ENCODE results near the gene IGF2. TPM values are rescaled to one million over a fixed set of nuclear protein-coding genes. Genes with fewer than 3 reads are reported as not detected.

IGF2 gene
- polyA plus RNA-seq, 1 donor from 2014 or later: not detected

DNA sequence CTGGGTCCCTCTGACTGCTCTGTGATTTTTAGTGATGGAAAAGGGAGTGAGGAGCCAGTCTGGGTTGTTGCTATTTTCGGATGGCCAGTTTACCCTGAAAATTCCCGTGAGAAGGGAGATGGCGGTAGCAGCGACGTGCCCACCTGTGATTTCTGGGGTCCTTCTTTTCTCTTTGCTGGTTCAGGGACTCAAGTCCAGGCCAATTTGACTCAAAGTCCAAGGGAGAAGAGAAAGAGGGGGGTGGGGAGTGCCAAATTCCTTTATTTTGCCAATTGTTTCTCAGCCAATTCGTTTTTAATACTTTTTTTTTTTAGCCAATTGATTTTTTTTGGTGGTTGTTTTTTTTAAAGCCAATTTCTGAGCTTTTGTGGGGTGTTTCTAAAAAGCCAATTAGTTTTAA is 6.9 kb downstream of the IGF2 start:
- no peak overlapping the region for H3K4me2 ChIP-seq (ENCODE audit: low read length)
- H3F3A ChIP-seq (ENCODE audit: insufficient read depth, low read length, poor library complexity, severe bottlenecking): no peaks in the 10 kb centered on the region
- no peaks in the 10 kb centered on the region for H3K9me2 ChIP-seq (ENCODE audit: insufficient read depth, low read length)
- no peaks in the 10 kb centered on the region for H3K36me3 ChIP-seq (ENCODE audit: insufficient read depth, low read length)
- peaks cover 6% of the 10 kb centered on the region for H3K27me3 ChIP-seq (ENCODE audit: insufficient read depth, low read depth, low read length)
- no peaks in the 10 kb centered on the region for H3K79me2 ChIP-seq (replicated peaks; ENCODE audit: insufficient read depth, low read length)
- TF ChIP-seq TAF1 (IDR thresholded peaks at IDR 0.05; ENCODE audit: low read depth): no peak
- TF ChIP-seq POLR2AphosphoS5 (IDR thresholded peaks at IDR 0.05): no peak
- TF ChIP-seq RAD21 (conservative IDR thresholded peaks at IDR 0.05): no peak
- no peak for TF ChIP-seq EP300 (conservative IDR thresholded peaks at IDR 0.05; ENCODE audit: poor library complexity, severe bottlenecking)
- TF ChIP-seq, protein P1, sequence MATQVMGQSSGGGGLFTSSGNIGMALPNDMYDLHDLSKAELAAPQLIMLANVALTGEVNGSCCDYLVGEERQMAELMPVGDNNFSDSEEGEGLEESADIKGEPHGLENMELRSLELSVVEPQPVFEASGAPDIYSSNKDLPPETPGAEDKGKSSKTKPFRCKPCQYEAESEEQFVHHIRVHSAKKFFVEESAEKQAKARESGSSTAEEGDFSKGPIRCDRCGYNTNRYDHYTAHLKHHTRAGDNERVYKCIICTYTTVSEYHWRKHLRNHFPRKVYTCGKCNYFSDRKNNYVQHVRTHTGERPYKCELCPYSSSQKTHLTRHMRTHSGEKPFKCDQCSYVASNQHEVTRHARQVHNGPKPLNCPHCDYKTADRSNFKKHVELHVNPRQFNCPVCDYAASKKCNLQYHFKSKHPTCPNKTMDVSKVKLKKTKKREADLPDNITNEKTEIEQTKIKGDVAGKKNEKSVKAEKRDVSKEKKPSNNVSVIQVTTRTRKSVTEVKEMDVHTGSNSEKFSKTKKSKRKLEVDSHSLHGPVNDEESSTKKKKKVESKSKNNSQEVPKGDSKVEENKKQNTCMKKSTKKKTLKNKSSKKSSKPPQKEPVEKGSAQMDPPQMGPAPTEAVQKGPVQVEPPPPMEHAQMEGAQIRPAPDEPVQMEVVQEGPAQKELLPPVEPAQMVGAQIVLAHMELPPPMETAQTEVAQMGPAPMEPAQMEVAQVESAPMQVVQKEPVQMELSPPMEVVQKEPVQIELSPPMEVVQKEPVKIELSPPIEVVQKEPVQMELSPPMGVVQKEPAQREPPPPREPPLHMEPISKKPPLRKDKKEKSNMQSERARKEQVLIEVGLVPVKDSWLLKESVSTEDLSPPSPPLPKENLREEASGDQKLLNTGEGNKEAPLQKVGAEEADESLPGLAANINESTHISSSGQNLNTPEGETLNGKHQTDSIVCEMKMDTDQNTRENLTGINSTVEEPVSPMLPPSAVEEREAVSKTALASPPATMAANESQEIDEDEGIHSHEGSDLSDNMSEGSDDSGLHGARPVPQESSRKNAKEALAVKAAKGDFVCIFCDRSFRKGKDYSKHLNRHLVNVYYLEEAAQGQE (IDR thresholded peaks at IDR 0.05; ENCODE audit: borderline replicate concordance): no peak
- TF ChIP-seq MXI1 (conservative IDR thresholded peaks at IDR 0.05; ENCODE audit: poor library complexity, severe bottlenecking): no peak
- no peak for TF ChIP-seq SMC3 (conservative IDR thresholded peaks at IDR 0.05; ENCODE audit: poor library complexity)
- TF ChIP-seq, protein P2, sequence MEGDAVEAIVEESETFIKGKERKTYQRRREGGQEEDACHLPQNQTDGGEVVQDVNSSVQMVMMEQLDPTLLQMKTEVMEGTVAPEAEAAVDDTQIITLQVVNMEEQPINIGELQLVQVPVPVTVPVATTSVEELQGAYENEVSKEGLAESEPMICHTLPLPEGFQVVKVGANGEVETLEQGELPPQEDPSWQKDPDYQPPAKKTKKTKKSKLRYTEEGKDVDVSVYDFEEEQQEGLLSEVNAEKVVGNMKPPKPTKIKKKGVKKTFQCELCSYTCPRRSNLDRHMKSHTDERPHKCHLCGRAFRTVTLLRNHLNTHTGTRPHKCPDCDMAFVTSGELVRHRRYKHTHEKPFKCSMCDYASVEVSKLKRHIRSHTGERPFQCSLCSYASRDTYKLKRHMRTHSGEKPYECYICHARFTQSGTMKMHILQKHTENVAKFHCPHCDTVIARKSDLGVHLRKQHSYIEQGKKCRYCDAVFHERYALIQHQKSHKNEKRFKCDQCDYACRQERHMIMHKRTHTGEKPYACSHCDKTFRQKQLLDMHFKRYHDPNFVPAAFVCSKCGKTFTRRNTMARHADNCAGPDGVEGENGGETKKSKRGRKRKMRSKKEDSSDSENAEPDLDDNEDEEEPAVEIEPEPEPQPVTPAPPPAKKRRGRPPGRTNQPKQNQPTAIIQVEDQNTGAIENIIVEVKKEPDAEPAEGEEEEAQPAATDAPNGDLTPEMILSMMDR (IDR thresholded peaks at IDR 0.05; ENCODE audit: poor library complexity, severe bottlenecking): no peak
- TF ChIP-seq EZH2 (IDR thresholded peaks at IDR 0.05; ENCODE audit: borderline replicate concordance, insufficient read depth, low read length, poor library complexity, severe bottlenecking): no peak
- H3K9ac ChIP-seq (ENCODE audit: low read length): no peak overlapping the region
- no peaks in the 10 kb centered on the region for H4K20me1 ChIP-seq (ENCODE audit: insufficient read depth)
- no peak overlapping the region for H3K27ac ChIP-seq (ENCODE audit: low read length)
- no peak overlapping the region for H3K4me3 ChIP-seq (ENCODE audit: low read length)
- no peak overlapping the region for H2AFZ ChIP-seq (ENCODE audit: low read depth, low read length)
- H3K9me3 ChIP-seq (ENCODE audit: low read length): no peaks in the 10 kb centered on the region

DNA sequence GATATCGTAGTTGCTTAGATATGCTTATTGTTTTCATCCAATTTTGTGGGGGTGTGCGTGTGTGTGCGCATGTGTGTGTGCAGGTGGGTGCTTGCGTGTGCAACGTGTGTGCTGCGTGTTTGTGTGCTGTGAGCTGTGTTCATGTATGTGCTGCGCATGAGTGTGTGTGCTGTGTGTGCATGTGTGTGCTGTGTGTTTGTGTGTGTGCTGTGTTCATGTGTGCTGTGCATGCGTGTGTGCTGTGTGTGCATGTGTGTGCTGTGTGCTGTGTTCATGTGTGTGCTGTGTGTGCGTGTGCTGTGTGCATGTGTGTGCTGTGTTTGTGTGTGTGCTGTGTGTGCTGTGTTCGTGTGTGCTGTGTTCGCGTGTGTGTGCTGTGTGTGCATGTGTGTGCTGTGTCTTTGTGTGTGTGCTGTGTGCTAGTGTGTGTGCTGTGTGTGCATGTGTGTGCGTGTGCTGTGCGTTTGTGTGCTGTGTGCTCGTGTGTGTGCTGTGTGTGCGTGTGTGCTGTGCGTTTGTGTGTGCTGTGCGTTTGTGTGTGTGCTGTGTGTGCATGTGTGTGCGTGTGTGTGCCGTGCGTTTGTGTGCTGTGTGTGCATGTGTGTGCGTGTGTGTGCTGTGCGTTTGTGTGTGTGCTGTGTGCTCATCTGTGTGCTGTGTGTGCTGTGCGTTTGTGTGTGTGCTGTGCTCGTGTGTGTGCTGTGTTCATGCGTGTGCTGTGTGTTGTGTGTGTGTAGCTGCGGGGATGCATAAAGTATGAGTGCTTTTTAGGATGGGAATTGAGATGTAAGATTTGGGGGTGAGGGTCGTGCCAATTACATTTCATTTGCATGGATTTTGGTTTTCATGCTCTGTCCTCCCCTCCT is 7.6 kb downstream of the IGF2 start:
- H3K4me3 ChIP-seq (ENCODE audit: low read length): no peak overlapping the region
- peaks cover under 1% of the 10 kb centered on the region for H3K27me3 ChIP-seq (ENCODE audit: insufficient read depth, low read depth, low read length)
- no peaks in the 10 kb centered on the region for H3K36me3 ChIP-seq (ENCODE audit: insufficient read depth, low read length)
- H3F3A ChIP-seq (ENCODE audit: insufficient read depth, low read length, poor library complexity, severe bottlenecking): no peaks in the 10 kb centered on the region
- TF ChIP-seq MXI1 (conservative IDR thresholded peaks at IDR 0.05; ENCODE audit: poor library complexity, severe bottlenecking): no peak
- no peak for TF ChIP-seq EZH2 (IDR thresholded peaks at IDR 0.05; ENCODE audit: borderline replicate concordance, insufficient read depth, low read length, poor library complexity, severe bottlenecking)
- no peak for TF ChIP-seq RAD21 (conservative IDR thresholded peaks at IDR 0.05)
- TF ChIP-seq, protein P2 (IDR thresholded peaks at IDR 0.05; ENCODE audit: poor library complexity, severe bottlenecking): no peak
- no peak for TF ChIP-seq TAF1 (IDR thresholded peaks at IDR 0.05; ENCODE audit: low read depth)
- TF ChIP-seq, protein P1 (IDR thresholded peaks at IDR 0.05; ENCODE audit: borderline replicate concordance): no peak
- TF ChIP-seq SMC3 (conservative IDR thresholded peaks at IDR 0.05; ENCODE audit: poor library complexity): no peak
- TF ChIP-seq POLR2AphosphoS5 (IDR thresholded peaks at IDR 0.05): no peak
- TF ChIP-seq EP300 (conservative IDR thresholded peaks at IDR 0.05; ENCODE audit: poor library complexity, severe bottlenecking): no peak
- H3K9ac ChIP-seq (ENCODE audit: low read length): no peak overlapping the region
- H3K9me3 ChIP-seq (ENCODE audit: low read length): no peaks in the 10 kb centered on the region
- no peaks in the 10 kb centered on the region for H3K79me2 ChIP-seq (replicated peaks; ENCODE audit: insufficient read depth, low read length)
- H3K9me2 ChIP-seq (ENCODE audit: insufficient read depth, low read length): no peaks in the 10 kb centered on the region
- no peak overlapping the region for H3K4me2 ChIP-seq (ENCODE audit: low read length)
- no peak overlapping the region for H3K27ac ChIP-seq (ENCODE audit: low read length)
- no peak overlapping the region for H2AFZ ChIP-seq (ENCODE audit: low read depth, low read length)
- no peaks in the 10 kb centered on the region for H4K20me1 ChIP-seq (ENCODE audit: insufficient read depth)
